CMK (cell line): ENCODE results near the gene HSF4.
"Not testable (repeated sequence)": the region's sequence is repeated elsewhere in the genome, so short reads cannot be mapped to it uniquely, and the experiment has no call there.

Experiments used
- DNase-seq: peaks from one replicate; pipeline ENCODE4 v3.0.0-alpha.2; 2010; ENCODE audit warnings: low read depth

Gene HSF4, protein sequence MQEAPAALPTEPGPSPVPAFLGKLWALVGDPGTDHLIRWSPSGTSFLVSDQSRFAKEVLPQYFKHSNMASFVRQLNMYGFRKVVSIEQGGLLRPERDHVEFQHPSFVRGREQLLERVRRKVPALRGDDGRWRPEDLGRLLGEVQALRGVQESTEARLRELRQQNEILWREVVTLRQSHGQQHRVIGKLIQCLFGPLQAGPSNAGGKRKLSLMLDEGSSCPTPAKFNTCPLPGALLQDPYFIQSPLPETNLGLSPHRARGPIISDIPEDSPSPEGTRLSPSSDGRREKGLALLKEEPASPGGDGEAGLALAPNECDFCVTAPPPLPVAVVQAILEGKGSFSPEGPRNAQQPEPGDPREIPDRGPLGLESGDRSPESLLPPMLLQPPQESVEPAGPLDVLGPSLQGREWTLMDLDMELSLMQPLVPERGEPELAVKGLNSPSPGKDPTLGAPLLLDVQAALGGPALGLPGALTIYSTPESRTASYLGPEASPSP

DNA sequence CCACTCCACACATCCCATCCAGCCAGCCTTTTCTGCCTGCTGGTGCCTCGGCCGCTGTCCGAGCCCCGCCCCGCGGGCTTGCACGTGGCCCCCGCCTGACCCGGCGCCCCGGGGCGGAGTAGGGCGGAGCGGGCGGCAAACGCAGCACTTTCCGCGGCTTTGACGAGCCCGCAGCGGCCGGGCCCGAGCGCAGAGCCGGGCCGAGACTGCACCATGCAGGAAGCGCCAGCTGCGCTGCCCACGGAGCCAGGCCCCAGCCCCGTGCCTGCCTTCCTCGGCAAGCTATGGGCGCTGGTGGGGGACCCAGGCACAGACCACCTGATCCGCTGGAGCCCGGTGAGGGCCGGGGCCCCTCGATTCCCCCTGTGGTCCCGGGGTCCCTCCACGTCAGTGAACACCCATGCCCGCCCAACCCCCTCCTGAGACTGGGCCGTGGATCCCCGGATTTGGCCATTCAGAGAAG is at the start of gene HSF4:
TSS of gene HSF4 (plus strand) at position 147 of the 463 bp plus-strand sequence. CDS start at position 214, 67 bp downstream.
- DNase-seq, result no peak

DNA sequence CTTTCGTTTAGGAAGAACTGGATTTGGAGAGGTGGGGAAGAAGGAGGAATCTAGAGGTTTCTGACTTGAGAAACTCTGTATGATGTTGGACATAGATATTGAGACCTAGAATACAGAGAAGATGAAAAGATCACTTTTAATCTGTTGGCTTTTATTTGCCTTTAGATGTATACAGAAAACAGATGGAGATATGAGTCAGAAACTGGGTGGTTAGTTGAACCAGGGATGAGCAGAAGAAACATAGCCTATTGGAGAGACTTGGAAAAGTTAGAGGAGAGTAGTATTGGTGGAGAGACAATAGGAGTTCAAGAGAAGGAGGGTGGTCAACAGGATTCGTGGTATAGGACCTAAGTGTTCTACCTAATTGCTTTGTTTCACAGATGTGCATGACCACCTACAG is 49.8 kb upstream of the HSF4 start:
- DNase-seq, result no peak

DNA sequence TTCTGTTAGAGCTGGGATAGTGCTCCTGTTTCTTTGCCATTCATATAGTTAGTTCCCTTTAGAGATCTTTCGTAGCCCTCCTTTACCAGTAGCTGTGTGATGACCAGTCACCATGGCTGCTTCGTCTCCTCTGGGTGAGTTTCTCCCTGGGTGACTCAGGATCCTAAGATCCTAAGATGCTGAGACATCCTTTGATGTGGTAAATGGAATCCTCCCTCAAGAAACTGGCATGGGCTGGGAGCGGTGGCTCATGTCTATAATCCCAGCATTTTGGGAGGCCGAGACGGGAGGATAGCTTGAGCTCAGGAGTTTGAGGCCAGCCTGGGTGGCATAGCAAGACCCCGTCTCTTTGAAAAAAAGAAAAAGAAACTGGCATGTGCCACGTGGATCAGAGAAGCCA is 48.9 kb upstream of the HSF4 start:
- DNase-seq, result no peak

DNA sequence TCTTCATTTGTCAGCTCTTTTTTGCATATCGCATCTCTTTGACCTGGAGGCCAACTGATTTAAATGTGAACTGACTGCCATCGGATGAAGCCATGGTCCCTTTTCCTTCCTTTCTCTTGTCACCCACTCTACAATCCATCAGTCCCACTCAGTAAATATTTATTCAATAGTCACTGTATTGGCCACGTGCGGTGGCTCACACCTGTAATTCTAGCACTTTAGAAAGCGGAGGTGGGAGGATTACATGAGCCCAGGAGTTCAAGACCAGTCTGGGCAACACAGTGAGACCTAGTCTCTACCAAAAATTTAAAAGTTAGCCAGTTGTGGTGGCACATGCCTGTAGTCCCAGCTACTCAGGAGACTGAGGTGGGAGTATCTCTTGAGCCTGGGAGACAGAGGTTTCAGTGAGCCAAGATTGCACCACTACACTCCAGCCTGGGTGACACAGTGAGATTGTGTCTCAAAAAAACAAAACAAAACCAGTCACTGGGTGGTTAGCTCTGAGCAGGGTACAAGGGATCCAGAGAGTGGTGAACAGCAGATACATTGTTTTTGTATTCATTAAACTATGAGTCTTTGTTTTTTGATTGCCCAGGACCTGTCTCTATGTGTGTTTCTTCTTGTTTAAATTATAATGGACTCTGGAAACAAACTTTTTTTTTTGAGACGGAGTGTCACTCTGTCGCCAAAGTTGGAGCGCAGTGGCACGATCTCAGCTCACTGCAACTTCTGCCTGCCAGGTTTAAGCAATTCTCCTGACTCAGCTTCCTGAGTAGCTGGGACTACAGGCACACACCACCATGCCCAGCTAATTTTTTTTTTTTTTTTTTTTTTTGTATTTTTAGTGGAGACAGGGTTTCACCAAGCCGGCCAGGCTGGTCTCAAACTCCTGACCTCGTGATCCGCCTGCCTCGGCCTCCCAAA is 47.9 kb upstream of the HSF4 start:
- no peak for DNase-seq

DNA sequence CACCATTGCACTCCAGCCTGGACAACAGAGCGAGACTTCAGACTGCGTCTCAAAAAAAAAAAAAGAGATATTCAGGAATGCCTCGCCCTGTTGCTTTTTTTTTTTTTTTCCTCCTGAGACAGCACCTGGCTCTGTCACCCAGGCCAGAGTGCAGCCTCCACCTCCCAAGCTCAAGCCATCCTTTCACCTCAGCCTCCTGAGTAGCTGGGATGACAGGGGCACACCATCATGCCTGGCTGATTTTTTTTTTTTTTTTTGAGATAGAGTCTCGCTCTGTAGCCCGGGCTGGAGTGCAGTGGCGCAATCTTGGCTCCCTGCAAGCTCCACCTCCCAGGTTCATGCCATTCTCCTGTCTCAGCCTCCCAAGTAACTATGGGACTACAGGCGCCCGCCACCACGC is 46.8 kb upstream of the HSF4 start:
- DNase-seq, result no peak

DNA sequence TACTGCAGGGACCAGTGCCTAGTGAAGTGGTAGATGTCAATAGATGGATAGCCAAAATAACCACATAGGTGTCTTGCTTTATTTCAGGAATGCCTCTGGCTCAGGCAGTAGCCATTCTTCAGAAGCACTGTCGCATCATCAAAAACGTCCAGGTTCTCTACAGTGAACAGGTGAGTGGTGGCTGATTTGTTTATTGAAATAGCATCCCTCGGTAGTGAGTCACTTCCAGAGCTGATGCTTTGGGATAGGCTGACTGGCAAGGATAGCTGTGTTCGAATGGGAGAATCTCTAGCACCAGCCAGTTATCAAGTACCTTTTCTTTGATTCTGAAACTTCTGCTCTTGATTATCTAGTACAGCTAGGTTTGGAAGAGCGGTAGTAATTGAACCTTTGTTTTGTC is 44.5 kb upstream of the HSF4 start:
- DNase-seq, result no peak

DNA sequence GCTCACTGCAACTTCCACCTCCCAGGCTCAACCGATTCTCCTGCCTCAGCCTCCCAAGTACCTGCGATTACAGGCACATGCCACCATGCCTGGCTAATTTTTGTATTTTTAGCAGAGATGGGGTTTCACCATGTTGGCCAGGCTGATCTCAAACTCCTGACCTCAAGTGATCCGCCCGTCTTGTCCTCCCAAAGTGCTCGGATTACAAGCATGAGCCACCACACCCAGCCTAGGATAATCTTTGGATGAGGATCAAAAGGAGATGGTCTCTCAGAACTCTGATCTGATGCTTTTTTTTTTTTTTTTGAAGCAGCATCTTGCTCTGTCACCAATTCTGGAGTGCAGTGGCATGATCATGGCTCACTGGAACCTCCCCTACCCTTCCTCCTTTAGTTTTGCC is 41.7 kb upstream of the HSF4 start:
- not testable (repeated sequence) for DNase-seq

DNA sequence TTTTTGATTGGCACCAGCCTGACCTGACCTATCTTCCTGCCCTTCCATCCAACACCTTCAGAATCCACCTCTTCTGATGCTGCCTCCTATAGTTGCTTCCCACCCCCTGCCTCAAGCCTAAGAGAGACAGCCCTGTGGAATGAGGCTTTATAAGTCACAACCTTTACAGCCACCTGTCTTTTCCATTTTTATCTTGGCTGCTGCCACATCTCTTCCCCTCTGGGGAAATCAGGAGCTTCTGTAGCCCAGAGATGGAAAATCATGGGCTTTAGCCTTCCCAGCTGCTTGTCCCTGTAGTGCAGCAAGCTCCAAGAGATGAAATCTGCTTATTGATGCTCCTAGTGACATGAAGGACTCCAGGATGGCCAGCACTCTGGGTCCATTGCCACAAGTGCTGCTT is 36.1 kb upstream of the HSF4 start:
- no peak for DNase-seq

DNA sequence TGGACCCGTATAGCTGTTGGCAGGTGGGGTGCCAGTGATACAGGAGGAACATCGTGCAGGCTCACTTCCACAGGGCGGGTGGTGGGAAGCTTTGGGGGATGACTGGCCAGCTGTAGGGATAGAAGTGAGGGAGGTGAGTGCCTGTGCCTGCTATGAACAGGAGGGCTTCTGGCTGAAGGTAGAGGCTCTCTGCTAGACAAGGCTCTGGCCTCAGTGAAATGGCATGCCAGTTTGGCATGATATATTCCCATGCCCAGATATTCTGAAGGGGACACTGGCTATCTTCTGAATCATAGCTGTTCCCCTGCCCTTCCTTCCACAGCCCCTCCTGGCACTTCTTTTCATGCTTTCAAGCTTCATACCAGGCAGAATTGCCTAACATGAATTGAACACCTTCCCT is 35.7 kb upstream of the HSF4 start:
- DNase-seq, result no peak

DNA sequence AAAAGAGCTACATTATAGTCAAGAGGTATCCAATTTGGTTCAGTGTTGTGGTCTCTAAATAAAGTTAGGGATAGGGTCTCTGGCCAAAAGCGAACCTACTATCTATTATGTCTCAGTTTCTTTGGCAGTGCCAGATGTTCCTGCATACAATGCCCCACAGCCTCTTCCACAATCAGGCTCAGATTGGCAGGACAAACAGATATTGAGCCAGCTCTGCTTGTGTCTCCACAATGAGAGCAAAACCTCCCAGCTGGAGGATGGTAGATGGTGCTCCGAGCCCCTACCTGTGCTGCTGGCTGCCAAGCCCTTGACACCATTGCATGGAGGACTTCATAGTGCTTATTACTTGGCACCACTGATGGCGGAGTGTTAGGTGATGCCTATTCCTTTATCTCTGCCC is 35.1 kb upstream of the HSF4 start:
- DNase-seq, result no peak

DNA sequence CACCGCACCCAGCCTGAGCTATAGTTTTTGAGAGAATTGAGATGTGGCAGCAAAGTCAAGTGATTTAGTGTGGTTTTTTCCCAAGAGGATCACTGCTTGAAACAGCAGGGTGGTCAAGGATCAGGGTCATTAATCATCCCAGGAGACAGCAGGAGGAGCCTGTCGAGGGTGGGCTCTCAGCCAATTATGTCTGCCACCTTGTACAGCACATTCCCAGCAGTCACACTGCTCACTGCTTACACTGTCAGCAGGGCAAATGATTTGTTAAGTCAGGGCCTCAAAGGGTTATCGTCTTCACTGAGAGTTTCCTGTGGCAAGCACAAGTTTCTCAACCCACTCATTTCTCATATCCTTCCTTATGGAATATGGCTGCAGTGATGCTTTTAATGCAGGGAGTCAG is 26.9 kb upstream of the HSF4 start:
- DNase-seq, result no peak

DNA sequence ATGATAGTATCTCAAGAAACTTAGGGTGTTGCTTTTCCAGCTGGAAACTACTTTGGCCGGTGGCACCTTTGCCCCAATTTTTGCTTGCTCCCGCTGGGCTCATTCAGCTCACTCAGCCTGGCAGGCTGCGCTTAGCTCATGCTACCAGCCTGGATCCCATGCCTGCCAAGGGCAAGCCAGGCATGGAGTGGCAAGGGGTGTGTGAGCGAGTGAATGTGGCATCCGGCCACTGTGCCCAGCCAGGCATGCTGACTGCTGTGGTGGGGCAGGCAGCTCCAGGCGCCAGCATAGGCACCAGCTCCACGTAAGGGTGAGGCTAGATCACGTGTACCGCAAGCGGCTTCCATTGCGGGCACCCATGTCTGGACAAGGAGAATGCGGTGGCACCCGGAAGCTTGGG is 23.2 kb upstream of the HSF4 start:
- no peak for DNase-seq

DNA sequence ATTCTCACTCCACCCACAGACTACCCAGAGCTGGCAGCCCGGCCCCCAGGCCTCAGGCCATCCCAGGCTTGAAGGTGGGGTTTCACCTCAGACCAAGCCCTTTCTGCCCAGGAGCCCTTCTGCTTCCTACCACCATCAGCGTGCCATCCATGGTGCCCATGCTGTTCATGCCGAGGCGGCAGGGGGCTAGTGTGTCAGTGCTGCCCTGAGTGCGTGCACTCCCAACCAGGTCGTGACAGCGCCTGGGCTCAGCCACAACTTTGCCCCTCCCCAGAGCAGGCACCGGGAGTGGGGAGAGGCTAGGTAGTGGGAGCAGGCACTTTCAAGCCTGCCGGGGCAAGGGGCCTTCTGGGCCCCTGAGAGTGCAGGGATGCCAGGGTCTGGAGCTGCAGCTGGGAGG is 22.2 kb upstream of the HSF4 start:
- no peak for DNase-seq

DNA sequence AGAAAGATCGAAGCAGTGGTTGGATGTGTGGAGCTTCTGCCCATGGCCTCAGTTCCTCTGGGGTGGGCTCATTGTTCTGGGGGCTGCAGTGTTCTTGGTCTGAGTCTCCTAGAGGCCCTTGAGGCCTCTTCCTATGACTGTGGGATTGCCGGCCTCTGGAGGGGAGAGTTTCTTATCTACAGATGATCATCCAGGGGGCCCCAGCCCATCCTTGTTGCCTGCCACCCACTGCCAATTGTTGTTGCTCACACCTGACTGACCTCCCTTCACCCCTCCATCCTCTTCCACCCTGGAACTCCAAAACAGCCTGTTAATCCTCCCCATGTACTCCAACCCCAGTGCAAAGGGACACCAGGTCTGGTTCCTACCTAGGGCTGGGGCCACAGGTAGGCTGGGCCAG is 19.6 kb upstream of the HSF4 start:
- DNase-seq, result no peak

DNA sequence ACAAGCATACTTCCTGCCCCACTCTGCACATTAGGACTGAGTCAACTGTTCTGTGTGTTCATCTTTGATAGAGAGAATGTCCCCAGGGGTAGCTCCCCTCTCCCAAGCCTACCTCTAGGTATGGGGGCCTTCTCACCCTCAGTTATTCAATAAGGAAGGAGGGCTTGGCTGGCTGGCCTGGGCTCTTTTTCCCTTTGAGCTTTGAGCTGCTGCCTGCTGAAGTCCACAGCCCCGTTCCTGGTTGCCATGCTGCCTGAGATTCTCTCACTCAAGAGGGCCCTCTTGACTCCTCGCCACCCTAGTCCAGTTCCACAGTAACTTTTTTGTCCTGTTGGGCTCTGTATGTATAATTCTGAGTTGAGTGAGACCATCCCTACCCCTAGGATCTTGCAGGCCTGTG is 18.8 kb upstream of the HSF4 start:
- no peak for DNase-seq

DNA sequence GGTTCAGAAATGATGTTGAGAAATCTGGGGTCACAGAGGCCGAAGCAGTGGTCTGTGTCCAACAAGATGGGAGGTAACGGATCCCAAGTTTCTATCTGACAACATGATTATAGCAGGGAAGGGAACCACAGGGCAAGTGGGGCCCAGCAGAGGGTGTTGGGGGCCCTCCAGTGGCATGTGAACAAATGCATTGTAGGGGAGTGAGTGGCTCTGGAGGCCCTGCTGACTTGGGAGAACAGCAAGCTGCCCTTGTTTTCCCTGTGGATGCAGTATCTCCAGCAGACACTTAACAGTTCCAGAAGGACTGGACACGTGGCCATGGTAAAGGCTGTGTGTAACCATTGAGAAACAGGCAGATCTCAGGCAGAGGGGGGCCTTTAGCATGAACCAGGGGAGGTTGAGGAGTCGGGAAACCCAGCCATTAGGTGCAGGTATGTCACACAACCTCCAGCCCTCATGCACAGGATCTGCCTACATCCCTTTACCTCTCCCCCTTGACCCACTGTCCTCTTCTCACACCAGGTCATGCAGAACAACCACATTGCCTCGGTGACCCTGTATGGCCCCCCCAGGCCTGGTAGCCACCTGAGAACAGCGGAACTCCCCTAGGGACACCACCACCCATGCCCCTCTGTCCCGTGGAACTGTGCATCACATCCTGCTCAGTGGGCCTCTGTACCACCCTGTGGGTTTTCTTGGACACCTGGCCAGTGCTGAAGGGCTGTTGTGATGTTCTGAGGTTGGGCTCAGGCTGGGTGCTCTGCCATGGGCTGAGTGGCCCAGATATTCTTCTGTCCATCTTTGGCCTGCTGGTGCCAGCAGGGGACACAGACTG is 17.8 kb upstream of the HSF4 start:
- DNase-seq, result no peak

DNA sequence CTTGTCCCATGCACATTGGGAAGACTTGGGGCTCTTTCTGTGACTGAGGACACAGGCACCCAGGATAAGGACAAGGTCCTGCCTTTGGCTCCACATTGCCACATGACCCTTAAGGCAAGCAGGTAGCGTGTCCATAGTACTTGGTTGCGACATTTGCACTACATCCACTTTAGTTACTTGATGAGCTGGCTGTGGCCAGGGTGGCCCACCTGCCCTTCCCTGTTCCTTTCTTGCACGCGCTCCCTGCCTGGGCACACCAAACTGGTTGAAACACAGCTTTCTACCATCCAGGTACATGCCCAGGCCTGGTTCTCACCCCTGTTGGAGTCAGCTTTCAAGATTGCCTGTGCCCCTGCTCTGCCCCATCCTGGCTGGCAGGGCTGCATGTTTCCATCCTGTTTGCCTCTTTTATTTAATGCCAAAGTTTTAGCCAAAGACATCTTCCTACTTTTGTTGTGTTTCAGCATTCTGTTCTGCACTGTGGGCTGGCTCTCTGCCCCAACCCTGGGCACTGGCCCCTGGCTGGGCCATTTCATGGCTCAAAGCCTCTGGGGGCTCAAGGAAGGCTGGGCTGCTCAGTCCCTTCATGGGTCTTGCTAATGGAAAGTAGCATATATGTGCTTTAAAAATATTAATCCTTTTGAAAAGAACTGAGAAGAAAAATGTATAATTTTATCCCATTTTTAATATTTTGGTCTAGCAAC is 17.0 kb upstream of the HSF4 start:
- no peak for DNase-seq

DNA sequence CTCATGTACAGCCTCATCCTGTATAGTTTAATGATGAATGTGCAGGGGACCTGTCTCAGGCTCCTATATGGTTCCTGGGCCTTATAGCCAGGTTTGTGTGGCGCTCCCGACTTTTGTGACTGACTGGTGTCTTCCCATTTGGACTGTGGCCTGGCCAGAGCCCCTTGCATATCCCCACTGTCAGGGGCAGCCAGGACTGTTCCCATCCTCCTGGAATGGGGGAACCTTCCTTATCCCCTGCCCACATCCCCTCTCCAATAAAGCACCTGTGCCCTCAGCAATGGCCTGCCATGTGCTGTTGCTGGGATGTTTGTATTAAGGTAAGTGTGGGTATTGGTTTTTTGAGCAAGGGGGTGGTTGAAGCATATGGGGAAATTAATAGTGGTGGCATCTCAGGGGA is 16.3 kb upstream of the HSF4 start:
- no peak for DNase-seq

DNA sequence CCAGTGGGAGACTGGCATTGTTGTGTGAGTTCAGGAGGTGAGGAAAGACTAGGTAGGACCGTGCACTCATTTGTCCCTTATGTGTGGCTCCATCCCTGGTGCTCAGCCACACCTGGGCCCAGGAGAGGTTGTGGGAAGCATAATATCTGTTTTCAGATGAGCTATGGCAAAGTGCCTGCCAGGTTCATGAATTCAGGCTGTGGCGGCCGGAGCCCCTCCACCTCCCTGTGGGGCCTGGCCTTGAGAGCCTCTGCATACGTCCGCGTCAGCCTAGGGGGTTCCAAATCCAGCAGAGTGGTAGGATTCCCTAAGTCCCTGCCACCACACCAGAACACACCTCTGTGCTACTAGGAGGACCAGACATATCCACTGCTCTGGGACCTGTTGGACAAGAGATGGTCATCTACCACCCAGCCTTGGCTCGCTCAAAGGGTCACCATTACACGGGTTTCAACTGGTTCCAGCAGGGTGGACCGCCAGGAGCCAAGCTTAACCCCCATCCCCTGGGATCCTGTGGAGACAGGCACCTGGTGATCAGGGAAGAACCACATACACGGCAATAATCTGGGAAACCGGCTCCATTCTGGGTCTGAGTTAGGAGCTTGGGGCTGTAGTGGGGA is 15.8 kb upstream of the HSF4 start:
- no peak for DNase-seq

DNA sequence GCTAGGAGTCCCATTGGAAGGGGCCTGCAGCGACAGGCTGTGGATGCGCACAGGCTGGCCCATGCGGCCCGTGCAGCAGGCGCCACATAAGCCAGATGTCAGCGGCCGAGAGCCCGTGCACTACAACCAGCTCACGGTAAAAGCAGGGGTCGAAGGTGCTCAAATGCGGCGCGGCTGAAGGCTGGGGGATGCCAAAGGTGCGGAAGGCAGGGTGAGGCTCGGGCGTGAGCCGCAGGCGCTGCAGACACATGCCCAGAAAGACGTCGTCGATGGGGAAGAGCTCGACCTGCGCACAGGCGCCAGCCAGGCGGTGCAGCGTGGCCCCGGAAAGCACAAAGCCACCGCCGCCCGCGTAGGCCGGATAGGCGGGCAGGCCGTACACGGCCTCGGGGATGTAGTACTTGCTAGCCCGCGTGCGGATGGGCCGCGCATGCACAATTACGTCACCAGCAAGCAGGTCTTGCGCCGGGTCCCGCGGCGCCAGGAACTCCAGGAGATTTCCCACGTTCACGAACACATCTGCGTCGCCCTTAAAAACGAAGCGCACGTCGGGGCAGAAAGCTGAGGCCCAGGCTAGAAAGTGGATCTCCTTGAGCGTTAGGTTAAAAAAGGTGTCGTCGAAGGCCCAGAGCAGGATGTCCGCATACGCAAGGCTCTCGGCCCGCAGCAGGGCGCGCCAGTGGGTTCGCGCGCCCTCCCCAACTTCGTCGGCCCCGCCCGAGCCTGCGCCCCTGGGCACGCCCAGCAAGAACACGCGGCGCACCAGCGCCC is 15.1 kb upstream of the HSF4 start:
- no peak for DNase-seq
